K562 (cell line): ENCODE results near the gene UCK1. TPM values are rescaled to one million over a fixed set of nuclear protein-coding genes. Genes with fewer than 3 reads are reported as not detected.

Experiments
- ATAC-seq: fragments of 200-7000 bp; cut with Tn5 transposase; 3 replicates; pipeline ENCODE4 v1.9.1; 2020; ENCODE audit warnings: moderate library complexity
- BruUV-seq: library from RNA; stranded (reverse); fragments of 400-500 nt; replicated peaks from 2 replicates; lab custom pipeline; 2021; lab: Mats Ljungman, UMichigan
- CTCF ChIA-PET: fragments of 300-600 bp; formaldehyde crosslinking; extraction: SDS; loops from one replicate; lab custom pipeline; 2021; ENCODE audit warnings: low intra/inter-chr PET ratio; lab: Yijun Ruan, JAX
- POLR2A ChIA-PET: fragments of 300-600, 350-650 bp; sonication (Branson Sonifier 250); formaldehyde crosslinking; extraction: SDS; loops from one replicate; lab custom pipeline; 2021; ENCODE audit warnings: antibody characterized with exemption, inconsistent platforms; lab: Yijun Ruan, JAX
- DNase-seq, 4 experiments: peaks; one replicate each; pipeline versions ENCODE4 v3.0.0 to v3.0.0-alpha.2; 2011 to 2018; ENCODE audit warnings: low spot score in 3 of 4, mixed read lengths in 3 of 4; ENCODE audit errors: extremely low read depth in 1 of 4
- FAIRE-seq: peaks from 2 replicates; lab custom pipeline; 2011; peaks lifted over from hg19 to GRCh38; lab: Jason Lieb, UNC
- H2AFZ ChIP-seq: 2 replicates; pipeline ENCODE4 v1.6.0; 2011; ENCODE audit warnings: low read depth, low read length, control low read depth, inconsistent platforms
- H3K27ac ChIP-seq: fragments of 200-600 bp; 3 replicates; pipeline ENCODE4 v1.8.0; 2011; ENCODE audit warnings: low read depth, mild to moderate bottlenecking, control low read depth, inconsistent platforms, low read length, moderate library complexity, mixed read lengths; ENCODE audit errors: extremely low read depth
- H3K27me3 ChIP-seq, 2 experiments: fragments of 300-600 bp in 1 of 2; 2 replicates in 1 of 2; 3 replicates in 1 of 2; pipeline versions ENCODE4 v1.6.0 to v1.8.0; 2011; ENCODE audit warnings: inconsistent platforms in 2 of 2, low read length in 2 of 2, mild to moderate bottlenecking in 1 of 2, mixed read lengths in 1 of 2, moderate library complexity in 1 of 2; ENCODE audit not compliant: control insufficient read depth in 2 of 2, insufficient read depth in 2 of 2
- H3K36me3 ChIP-seq: fragments of 300-600 bp; 3 replicates; pipeline ENCODE4 v1.8.0; 2011; ENCODE audit warnings: mild to moderate bottlenecking, low read length, inconsistent platforms; ENCODE audit not compliant: control insufficient read depth, insufficient read depth
- H3K4me1 ChIP-seq, 2 experiments: fragments of 200-600 bp in 1 of 2; replicated peaks in 1 of 2; 2 replicates in 1 of 2; 3 replicates in 1 of 2; pipeline versions ENCODE4 v1.5.1 to v1.8.0; 2011; ENCODE audit warnings: inconsistent platforms in 2 of 2, low read length in 2 of 2, mild to moderate bottlenecking in 1 of 2, mixed read lengths in 1 of 2, moderate library complexity in 1 of 2; ENCODE audit not compliant: control insufficient read depth in 2 of 2, insufficient read depth in 2 of 2
- H3K4me2 ChIP-seq: 2 replicates; pipeline ENCODE4 v1.6.1; 2011; ENCODE audit warnings: low read length, control low read depth, inconsistent platforms, mixed read lengths; ENCODE audit not compliant: insufficient read depth
- H3K4me3 ChIP-seq: fragments of 200-600 bp; sonication (generic), shearing (Covaris generic); 2 replicates; pipeline ENCODE4 v1.5.1; 2016; ENCODE audit warnings: control low read depth, inconsistent platforms
- H3K79me2 ChIP-seq: fragments of 200-600 bp; 3 replicates; pipeline ENCODE4 v1.8.0; 2011; ENCODE audit warnings: low read length, inconsistent platforms; ENCODE audit not compliant: control insufficient read depth, insufficient read depth
- H3K9ac ChIP-seq, 2 experiments: 2 replicates each; pipeline versions ENCODE4 v1.6.0 to v1.6.1; 2011; ENCODE audit warnings: low read depth in 2 of 2, low read length in 2 of 2, control low read depth in 1 of 2, inconsistent platforms in 1 of 2, mild to moderate bottlenecking in 1 of 2, mixed read lengths in 1 of 2; ENCODE audit not compliant: insufficient read depth in 1 of 2
- H3K9me1 ChIP-seq: one replicate; pipeline ENCODE4 v1.6.0; 2011; ENCODE audit warnings: inconsistent platforms, mild to moderate bottlenecking, low read length, moderate library complexity; ENCODE audit not compliant: control insufficient read depth, insufficient read depth
- H3K9me3 ChIP-seq: replicated peaks from 2 replicates; pipeline ENCODE4 v1.5.1; 2011; ENCODE audit warnings: low read depth, low read length, inconsistent platforms; ENCODE audit not compliant: control insufficient read depth, insufficient read depth
- H4K20me1 ChIP-seq: replicated peaks from 2 replicates; pipeline ENCODE4 v1.6.1; 2011; ENCODE audit warnings: low read length, inconsistent platforms, mixed read lengths; ENCODE audit not compliant: control insufficient read depth, insufficient read depth
- CREBBP ChIP-seq: IDR thresholded peaks from one replicate; pipeline ENCODE4 v1.6.1; 2012; ENCODE audit warnings: low read depth, mild to moderate bottlenecking, control low read depth, inconsistent platforms, low read length
- CXXC5 ChIP-seq: fragments of 250-450 bp; sonication (Bioruptor Pico); IDR thresholded peaks from 2 replicates; pipeline ENCODE4 v1.8.0; 2022; ENCODE audit warnings: inconsistent platforms, mild to moderate bottlenecking, moderate library complexity
- FOS ChIP-seq: IDR thresholded peaks from 3 replicates; pipeline ENCODE4 v1.6.1; 2011; ENCODE audit not compliant: insufficient read length; ENCODE audit errors: extremely low read depth
- KAT8 ChIP-seq: fragments of 450-650 bp; IDR thresholded peaks from 2 replicates; pipeline ENCODE4 v1.6.1; 2016; ENCODE audit warnings: low read depth, mild to moderate bottlenecking
- MAZ ChIP-seq, 2 experiments: fragments of 450-650 bp in 1 of 2; sonication (generic) in 1 of 2; formaldehyde crosslinking; IDR thresholded peaks in 1 of 2; conservative IDR thresholded peaks in 1 of 2; 2 replicates each; pipeline versions ENCODE4 v1.4.0 to v1.5.0; 2020; ENCODE audit warnings: mild to moderate bottlenecking in 1 of 2, missing genetic modification reagents in 1 of 2
- NKRF ChIP-seq: fragments of 450-650 bp; IDR thresholded peaks from 2 replicates; pipeline ENCODE4 v1.6.1; 2016; ENCODE audit warnings: borderline replicate concordance
- PML ChIP-seq: IDR thresholded peaks from 2 replicates; pipeline ENCODE4 v1.6.1; 2012; ENCODE audit warnings: low read length, inconsistent platforms
- POLR2G ChIP-seq: fragments of 200-400 bp; formaldehyde crosslinking; IDR thresholded peaks from 2 replicates; pipeline ENCODE4 v1.6.1; 2017; ENCODE audit warnings: low read depth, mild to moderate bottlenecking, antibody characterized with exemption, low read length, moderate library complexity
- WGBS: fragments of 100-300 bp; shearing (Covaris generic); methylation state at CpG from one replicate; pipeline ENCODE4 v1.1.6; 2016; ENCODE audit warnings: low coverage, mixed read lengths; ENCODE audit not compliant: insufficient coverage; ENCODE audit errors: missing lambda C conversion rate; 5-methylcytosine and 5-hydroxymethylcytosine counted together
- in situ Hi-C: fragments of 300-500 bp; cut with MboI; formaldehyde crosslinking; loops from 4 replicates; pipeline ENCODE4 v1.15.0; 2018; ENCODE audit warnings: inconsistent platforms, mixed read lengths
- intact Hi-C: fragments of 100-400 bp; cut with micrococcal nuclease; formaldehyde crosslinking; loops from 2 replicates; pipeline ENCODE4 v1.14.2; 2022
- polyA plus RNA-seq, 8 experiments: library from polyadenylated mRNA; depleted of rRNA in 4 of 8; stranded (reverse) in 5 of 8; unstranded in 3 of 8; fragments of >200 nt; fragmentation: Nextera tagmentation in 2 of 8; fragmentation: Illumina TruSeq in 1 of 8; extraction: Ambion mirVana in 2 of 8; extraction: Trizol in 1 of 8; gene quantifications; 2 replicates each; pipeline versions ENCODE4 v1.2.1 to v1.2.3, GENCODE V29; 2011 to 2014; ENCODE audit warnings: inconsistent platforms in 1 of 8, missing spikeins in 1 of 8
- total RNA-seq, 7 experiments: library from RNA; depleted of rRNA in 6 of 7; stranded (reverse); fragments of >200 nt in 6 of 7; fragmentation: Illumina TruSeq in 2 of 7; extraction: Trizol in 2 of 7; gene quantifications; 2 replicates each; pipeline versions ENCODE4 v1.2.1 to v1.2.3, GENCODE V29; 2011 to 2021; ENCODE audit warnings: low replicate concordance in 1 of 7

The UCK1 gene
- total and polyA plus RNA-seq, 9 of the 15 experiments (the other 6 are each of a cell fraction or from before 2014, with no cell fraction given): 0.27 to 27.5 (median 16.1) TPM

DNA sequence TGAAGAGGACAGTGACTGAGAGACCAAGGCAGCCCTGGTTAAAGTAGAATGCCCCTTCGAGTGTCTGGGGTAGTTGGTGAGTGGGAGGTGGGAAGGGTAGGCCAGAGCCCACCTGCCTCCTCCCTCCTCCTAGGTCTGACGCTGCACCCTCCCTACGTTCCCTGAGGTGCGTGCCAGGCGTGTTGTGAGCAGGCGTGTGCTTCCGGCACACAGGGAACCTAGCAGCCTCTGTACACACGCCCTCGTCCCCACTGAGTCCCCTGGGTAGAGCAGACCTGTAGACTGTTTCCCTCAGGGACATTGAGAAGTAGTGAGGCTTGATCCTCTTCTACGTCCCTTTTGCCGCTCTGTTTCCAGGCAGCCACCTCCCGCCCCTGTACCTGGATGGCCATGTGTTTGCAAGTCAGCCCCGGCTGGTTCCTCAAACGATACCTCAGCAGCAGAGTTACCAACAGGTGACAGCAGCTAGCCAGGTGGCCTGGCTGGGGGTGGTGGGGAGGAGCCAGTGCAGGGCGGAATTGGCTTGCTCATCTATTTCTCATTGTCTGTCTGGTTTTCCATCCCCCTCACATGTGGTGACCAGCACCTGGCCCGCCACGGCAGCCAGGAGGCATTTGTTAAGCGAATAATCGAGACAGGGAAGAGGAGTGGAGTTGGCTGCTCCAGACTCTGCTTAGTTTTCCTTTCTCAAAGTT, 45.2 kb downstream of the UCK1 start:
- H3K9ac ChIP-seq: no peak overlapping the region
- H3K27ac ChIP-seq: no peak overlapping the region
- H3K9me3 ChIP-seq: no peaks in the 10 kb centered on the region
- BruUV-seq: no TSS peak
- no peaks in the 10 kb centered on the region for H3K79me2 ChIP-seq
- no peak overlapping the region for H3K4me2 ChIP-seq
- H4K20me1 ChIP-seq: peaks cover 8% of the 10 kb centered on the region
- in situ Hi-C loops: no loop called here
- peaks cover 96% of the 10 kb centered on the region for H3K36me3 ChIP-seq
- no peak for FAIRE-seq
- ATAC-seq: no peak; the same call in 2 of the 3 replicates
- 90% methylated on average over 16 of the region's 19 CpGs for WGBS
- intact Hi-C loops: no loop called here
- ChIA-PET CTCF (no interaction called here), POLR2A (no interaction called here)
- H3K9me1 ChIP-seq: peaks cover 4% of the 10 kb centered on the region
- H3K27me3 ChIP-seq: no peaks in the 10 kb centered on the region
- no peak overlapping the region for H3K4me3 ChIP-seq
- no peak overlapping the region for H2AFZ ChIP-seq
- no peak for DNase-seq
- TF ChIP-seq POLR2G (peak; percentile 39; the same call in 1 of the 2 replicates), PML (no peak), KAT8 (no peak), FOS (no peak), CXXC5 (CRISPR knock-in tag) (no peak), NKRF (no peak), CREBBP (no peak), MAZ (CRISPR knock-in tag; conservative IDR thresholded peaks at IDR 0.05 in 1 of 2, IDR thresholded peaks at IDR 0.05 in 1 of 2) (no peak)
- H3K4me1 ChIP-seq: no peaks in the 10 kb centered on the region
